GM19324 (cell line): ENCODE data around the gene MYO9B.
"Not testable (repeated sequence)": the region's sequence is repeated elsewhere in the genome, so short reads cannot be mapped to it uniquely, and the experiment has no call there.

Experiments used
- ATAC-seq: cut with Tn5 transposase; IDR thresholded peaks from one replicate; pipeline ENCODE4 v1.9.1; 2021; ENCODE audit warnings: mild to moderate bottlenecking, moderate library complexity; ENCODE audit not compliant: unreplicated experiment, low FRiP score

Gene MYO9B

DNA sequence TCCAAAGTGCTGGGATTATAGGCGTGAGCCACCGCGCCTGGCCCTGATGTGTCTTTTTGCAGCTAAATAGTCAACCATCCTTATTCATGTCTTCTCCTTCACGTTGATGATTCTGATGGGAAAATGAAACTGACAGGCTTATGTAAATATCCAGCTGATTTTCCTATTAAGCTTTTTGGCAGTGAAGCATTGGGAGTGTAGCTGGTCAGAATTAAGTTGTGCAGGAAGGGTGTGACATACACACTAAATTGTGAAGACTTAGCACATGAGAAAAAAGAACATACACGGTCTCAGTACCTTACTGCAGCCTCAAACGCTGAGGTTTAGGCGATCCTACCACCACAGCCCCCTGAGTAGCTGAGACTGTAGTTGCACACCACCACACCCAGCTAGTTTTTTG, 89.1 kb downstream of the MYO9B start:
- no peak for ATAC-seq

DNA sequence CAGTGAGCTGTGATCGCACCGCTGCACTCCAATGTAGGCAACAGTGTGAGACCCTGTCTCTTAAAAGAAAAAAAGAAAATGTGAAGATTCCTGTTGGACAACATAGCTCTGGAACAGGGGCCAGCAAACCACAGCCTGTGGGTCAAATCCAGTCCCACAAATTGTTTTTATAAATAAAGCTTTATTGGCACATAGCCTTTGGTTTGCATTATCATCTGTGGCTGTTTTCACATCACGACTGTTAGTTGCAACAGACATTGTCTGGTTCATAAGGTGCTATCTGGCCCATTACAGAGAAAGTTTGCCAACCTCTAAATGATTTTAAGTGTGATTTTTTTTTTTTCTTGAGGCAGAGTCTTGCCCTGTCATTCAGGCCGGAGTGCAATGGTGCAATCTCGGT, 90.1 kb downstream of the MYO9B start:
- no peak for ATAC-seq

DNA sequence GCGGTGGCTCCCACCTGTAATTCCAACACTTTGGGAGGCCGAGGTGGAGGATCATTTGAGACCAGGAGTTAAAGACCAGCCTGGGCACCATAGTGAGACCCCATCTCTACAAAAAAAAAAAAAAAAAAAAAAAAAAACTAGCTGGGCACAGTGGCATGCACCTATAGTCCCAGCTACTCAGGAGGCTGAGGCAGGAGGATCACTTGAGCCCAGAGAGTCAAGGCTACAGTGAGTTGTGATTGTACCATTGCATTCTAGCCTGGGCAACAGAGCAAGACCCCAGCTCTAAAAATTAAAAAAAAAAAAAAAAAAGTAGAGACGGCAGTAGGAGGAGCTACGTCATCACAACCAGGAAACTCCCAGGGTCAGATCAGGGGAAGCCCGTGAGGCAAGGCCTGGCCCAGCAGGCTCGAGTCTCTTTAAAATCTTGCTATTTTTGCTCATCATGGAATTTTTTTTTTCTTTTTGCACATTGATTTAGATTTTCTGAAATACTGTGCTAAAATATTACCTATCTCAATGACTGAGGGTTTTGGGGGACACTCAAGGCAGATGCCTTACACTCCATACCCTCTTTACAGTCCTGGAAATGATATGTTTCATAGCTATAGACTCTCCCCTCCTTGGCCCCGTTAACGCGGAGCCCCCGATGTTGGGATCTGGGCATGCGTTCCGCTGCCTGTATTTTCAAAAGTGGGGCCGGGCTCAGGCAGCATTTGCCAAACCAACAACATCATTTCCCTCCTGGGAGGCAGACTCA, 95.1 kb downstream of the MYO9B start:
- no peak for ATAC-seq

DNA sequence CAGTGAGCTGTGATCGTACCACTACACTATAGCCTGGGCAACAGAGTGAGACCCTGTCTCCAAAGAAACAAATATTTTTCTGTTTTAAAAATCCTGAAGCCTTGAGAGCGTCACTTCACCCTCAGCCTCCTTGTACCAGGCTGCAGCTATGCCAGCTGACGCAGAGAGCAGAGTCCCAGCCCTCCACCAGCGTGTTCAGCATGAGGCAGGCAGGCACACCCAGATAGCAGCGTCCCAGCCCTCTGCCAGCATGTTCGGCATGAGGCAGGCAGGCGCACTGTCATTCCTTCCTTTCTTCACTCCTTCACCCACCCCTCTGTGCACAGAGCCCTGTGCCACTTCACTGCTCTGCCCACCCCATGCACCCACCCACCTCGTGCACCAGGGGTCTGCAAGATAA, 96.3 kb downstream of the MYO9B start:
- no peak for ATAC-seq

DNA sequence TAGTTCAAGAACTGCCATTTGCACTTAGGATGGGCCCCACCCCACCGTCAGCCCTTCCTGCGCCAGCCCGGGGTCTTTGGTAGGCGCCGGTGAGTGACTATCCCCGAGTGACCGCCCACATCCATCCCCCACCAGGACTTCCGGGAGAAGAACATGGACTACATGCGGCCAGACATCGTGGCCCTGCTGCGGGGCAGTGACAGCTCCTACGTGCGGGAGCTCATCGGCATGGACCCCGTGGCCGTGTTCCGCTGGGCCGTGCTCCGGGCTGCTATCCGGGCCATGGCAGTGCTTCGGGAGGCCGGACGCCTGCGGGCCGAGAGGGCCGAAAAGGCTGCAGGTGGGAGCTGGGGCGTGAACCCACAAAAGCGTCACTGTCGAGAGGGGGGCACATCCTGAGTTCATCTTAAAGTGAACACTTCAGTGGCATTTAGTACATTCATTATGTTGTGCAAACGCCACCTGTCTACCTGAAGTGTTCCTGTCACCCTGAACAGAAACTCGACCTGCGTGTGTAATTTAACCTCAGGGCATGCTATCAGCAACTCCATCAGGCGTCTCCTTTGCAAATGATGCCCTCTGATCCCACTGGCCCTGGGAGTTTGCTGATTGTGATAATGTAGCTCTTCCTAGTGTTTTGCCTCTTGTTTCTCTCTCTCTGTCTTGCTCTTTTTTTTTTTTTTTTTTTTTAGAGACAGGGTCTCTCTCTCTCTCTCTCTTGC, 97.2 kb downstream of the MYO9B start:
- no peak for ATAC-seq

DNA sequence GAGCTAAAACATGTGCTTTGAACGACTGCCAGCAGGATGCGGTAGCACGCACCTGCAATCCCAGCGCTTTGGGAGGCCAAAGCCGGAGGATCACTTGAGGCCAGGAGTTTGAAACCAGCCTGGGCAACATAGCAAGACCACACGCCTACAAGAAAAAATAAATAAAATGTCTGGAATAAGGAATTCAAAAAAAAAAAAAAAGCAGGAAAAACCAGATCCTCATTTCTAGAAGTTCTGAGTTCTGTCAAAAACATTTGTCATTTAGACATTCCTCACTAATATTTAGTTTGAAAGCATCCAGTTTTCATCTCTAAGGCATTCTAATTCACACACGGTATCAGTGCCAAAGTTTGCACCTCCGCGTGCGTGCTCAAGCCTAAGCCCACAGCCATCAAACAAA, 102.7 kb downstream of the MYO9B start:
- no peak for ATAC-seq

DNA sequence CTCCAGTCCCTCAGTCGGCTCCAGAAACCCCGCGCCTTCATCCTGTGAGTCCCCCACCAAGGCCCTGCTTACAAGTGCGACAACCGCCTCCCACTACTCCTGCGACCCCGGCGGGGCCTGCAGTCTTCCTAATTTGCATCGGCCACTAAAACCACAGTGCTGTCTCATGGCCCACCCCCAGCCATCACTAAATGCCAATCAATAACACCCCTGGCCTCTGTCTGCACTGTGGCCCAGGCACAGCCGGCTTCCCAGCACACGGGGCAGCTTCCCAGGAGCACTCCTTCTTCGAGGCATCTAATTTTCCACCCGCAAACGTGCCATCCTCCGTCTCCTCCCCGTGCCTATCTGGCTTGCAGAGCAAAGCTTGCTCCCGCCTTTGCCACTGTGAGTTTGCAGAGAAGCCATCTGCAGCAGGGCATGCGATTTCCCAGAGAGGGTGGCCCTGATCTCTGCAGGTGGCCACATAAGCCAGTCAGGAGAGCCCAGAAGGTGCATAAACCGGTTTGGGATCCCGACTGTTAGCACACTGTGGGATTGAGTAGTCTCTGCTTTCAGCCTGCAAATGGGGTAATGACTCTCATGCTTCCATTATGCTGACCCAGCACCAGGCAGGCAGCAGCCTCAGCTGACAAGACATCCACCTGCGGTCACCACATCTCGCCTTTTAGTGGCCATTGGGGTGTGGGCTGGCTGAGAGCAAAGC, 105.6 kb downstream of the MYO9B start:
- no peak for ATAC-seq

GRCh38 chr19:17183271-17183761, 107.7 kb downstream of the MYO9B start:
- ATAC-seq, result no peak

DNA sequence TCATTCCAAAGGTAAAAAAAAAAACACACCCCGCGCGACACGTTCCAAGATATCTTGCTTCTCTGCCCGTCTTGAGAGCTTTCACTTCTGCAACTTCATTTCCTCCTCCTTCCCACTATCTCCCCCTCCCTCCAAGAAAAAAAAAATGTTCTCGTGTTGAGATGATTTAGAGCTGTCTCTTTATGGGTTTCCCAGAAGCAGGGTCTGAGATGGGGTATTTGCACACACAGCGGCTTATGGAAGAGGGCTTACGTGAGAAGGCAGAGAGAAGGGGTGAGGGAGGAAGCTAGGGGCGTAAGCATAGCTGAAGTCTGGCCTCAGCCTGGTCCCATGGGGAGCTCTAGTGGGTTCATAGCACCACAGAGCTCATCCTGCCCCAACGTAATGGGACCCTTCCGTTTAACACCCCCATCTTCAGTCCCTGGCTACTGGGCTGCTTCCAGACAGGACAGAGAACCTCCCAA, 108.3 kb downstream of the MYO9B start:
- ATAC-seq, result no peak

DNA sequence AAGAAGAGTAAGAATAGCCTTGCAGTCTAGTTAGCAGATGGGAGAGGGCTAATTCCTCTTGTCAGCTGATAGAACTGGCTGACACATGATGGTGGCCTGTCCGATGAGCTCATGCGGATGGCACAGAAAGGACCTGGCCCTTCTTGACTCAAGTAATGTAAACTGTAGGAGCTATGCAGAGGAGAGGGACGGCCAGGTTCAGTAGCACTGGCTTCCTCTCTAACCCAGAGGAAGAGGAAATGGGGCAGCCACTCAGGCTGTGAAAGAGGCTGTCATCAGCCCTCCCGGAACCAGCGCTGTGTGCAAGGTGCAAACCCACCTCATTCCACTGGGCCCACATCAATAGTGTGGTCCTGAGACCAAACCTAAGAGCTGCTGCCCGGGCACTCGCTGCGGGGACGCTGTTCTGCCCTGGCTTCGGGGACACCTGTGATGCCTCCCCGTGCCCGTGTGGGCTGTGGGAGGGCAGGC, 108.8 kb downstream of the MYO9B start:
- no peak for ATAC-seq

- ATAC-seq, result no peak
Observed at GRCh38 chr19:17185590-17185989, 110.0 kb downstream of the MYO9B start.

DNA sequence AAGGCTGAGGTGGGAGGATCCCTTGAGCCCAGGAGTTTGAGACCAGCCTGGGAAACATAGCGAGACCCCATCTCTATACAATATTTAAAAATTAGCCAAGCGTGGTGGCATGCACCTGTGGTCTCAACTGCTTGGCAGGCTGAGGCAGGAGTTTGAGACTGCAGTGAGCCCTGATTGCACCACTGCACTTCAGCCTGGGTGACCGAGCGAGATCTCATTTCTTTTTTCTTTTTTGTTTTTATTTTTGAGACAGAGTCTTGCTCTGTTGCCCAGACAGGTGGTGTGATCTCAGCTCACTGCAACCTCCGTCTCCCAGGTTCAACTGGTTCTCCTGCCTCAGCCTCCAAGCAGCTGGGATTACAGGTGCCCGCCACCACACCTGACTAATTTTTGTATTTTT, 116.2 kb downstream of the MYO9B start:
- not testable (repeated sequence) for ATAC-seq

DNA sequence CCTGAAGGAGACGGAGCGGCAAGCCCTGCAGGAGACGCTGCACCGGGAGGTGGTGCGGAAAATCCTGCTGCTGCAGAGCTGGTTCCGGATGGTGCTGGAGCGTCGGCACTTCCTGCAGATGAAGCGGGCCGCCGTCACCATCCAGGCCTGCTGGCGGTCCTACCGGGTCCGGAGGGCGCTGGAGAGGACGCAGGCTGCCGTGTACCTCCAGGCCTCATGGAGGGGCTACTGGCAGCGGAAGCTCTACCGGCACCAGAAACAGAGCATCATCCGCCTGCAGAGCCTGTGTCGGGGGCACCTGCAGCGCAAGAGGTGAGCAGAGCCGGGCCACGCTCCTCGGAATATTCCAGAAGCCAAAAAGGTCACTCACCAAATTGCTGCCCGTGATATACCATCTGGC, 117.2 kb downstream of the MYO9B start:
- no peak for ATAC-seq

DNA sequence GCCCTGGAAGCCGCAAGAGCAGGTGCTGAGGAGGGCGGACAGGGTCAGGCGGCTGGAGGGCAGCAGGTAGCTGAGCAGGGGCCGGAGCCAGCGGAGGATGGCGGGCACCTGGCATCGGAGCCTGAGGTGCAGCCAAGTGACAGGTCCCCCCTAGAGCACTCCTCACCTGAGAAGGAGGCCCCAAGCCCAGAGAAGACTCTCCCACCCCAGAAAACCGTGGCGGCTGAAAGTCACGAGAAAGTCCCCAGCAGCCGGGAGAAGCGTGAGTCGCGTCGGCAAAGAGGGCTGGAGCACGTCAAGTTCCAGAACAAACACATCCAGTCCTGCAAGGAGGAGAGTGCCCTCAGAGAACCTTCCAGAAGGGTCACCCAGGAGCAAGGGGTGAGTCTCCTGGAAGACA, 119.0 kb downstream of the MYO9B start:
- ATAC-seq, result no peak

- no peak for ATAC-seq
Observed at GRCh38 chr19:17195106-17195505, 119.5 kb downstream of the MYO9B start.

DNA sequence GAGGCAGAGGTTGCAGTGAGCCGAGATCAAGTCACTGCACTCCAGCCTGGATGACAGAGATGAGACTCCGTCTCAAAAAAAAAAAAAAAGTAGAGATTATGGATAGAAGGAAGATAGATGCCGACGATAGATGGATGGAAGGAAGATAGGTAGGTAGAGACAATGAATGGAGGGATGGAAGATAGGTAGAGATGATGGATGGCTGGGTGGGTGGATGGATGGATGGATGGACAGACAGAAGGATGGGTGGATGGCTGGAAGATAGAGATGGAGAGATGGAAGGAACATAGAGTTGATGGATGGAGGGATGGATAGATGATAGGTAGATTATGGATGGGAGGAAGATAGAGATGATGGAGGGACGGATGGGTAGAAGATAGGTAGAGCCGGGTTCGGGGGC, 121.0 kb downstream of the MYO9B start:
- no peak for ATAC-seq

DNA sequence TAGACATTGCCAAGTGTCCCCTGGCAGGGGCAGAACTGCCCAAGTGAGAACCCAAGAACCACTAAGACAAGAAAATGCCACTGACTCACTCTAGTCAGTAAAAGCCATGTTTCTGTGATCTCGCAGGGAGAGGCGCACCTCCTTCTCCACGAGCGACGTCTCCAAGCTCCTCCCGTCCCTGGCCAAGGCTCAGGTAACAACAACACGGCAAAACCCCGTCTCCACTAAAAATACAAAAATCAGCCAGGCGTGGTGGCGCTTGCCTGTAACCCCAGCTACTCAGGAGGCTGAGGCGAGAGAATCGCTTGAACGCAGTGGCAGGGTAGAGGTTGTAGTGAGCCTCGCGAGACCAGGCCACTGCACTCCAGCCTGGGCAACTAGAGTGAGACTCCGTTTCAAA, 122.1 kb downstream of the MYO9B start:
- ATAC-seq, result no peak

- no peak for ATAC-seq
Observed at GRCh38 chr19:17200408-17201079, 125.0 kb downstream of the MYO9B start.

GRCh38 chr19:17202249-17202648, 126.7 kb downstream of the MYO9B start:
- no peak for ATAC-seq

GRCh38 chr19:17202713-17203112, 127.1 kb downstream of the MYO9B start:
- no peak for ATAC-seq
